GM23338 (cell line): ENCODE data around the gene BCKDK. TPM values are rescaled to one million over a fixed set of nuclear protein-coding genes. Genes with fewer than 3 reads are reported as not detected.

ENCODE experiments used
- ATAC-seq: fragments of 200-7000 bp; cut with Tn5 transposase; 3 replicates; pipeline ENCODE4 v1.9.1; 2020
- DNase-seq: peaks from one replicate; pipeline ENCODE4 v3.0.0-alpha.2; 2015; ENCODE audit warnings: low spot score
- H2AFZ ChIP-seq: fragments of 200-600 bp; sonication (generic); 2 replicates; pipeline ENCODE4 v1.8.0; 2016; ENCODE audit warnings: antibody characterized with exemption, mild to moderate bottlenecking, moderate library complexity
- H3F3A ChIP-seq: fragments of 200-600 bp; sonication (generic); replicated peaks from 2 replicates; pipeline ENCODE4 v1.8.0; 2017; ENCODE audit warnings: antibody characterized with exemption, mixed run types, low read depth
- H3K27ac ChIP-seq: fragments of 200-600 bp; sonication (generic); 2 replicates; pipeline ENCODE4 v1.6.1; 2016; ENCODE audit warnings: low read depth
- H3K27me3 ChIP-seq: fragments of 200-600 bp; sonication (generic); 2 replicates; pipeline ENCODE4 v1.8.0; 2016; ENCODE audit warnings: mild to moderate bottlenecking, mixed run types, moderate library complexity; ENCODE audit not compliant: insufficient read depth
- H3K36me3 ChIP-seq: fragments of 200-600 bp; sonication (generic); 2 replicates; pipeline ENCODE4 v1.8.0; 2016; ENCODE audit warnings: mild to moderate bottlenecking; ENCODE audit not compliant: insufficient read depth
- H3K4me1 ChIP-seq: fragments of 200-600 bp; sonication (generic); 2 replicates; pipeline ENCODE4 v1.8.0; 2016; ENCODE audit warnings: mild to moderate bottlenecking, moderate library complexity; ENCODE audit not compliant: insufficient read depth
- H3K4me2 ChIP-seq: fragments of 200-600 bp; sonication (generic); 2 replicates; pipeline ENCODE4 v1.7.1; 2017; ENCODE audit warnings: mixed run types
- H3K4me3 ChIP-seq: fragments of 200-600 bp; sonication (generic); 2 replicates; pipeline ENCODE4 v1.6.1; 2016; ENCODE audit warnings: mixed run types
- H3K79me2 ChIP-seq: fragments of 200-600 bp; sonication (generic); replicated peaks from 2 replicates; pipeline ENCODE4 v1.8.0; 2017; ENCODE audit warnings: mild to moderate bottlenecking; ENCODE audit not compliant: insufficient read depth
- H3K9me2 ChIP-seq: fragments of 200-600 bp; sonication (generic); 2 replicates; pipeline ENCODE4 v1.8.0; 2017; ENCODE audit not compliant: insufficient read depth
- H4K20me1 ChIP-seq: fragments of 200-600 bp; sonication (generic); replicated peaks from 2 replicates; pipeline ENCODE4 v1.8.0; 2017; ENCODE audit warnings: mild to moderate bottlenecking; ENCODE audit not compliant: insufficient read depth
- H3K27ac Mint-ChIP-seq: 2 replicates; pipeline ENCODE4 v1.8.0; 2020; ENCODE audit warnings: inconsistent platforms, mild to moderate bottlenecking, moderate library complexity, mixed read lengths
- H3K27me3 Mint-ChIP-seq: 3 replicates; pipeline ENCODE4 v1.8.0; 2022; ENCODE audit warnings: low read depth, mild to moderate bottlenecking, moderate library complexity, mixed read lengths, inconsistent platforms; ENCODE audit not compliant: insufficient read depth, poor library complexity
- H3K36me3 Mint-ChIP-seq: 3 replicates; pipeline ENCODE4 v1.8.0; 2021; ENCODE audit warnings: low read depth, mild to moderate bottlenecking, inconsistent platforms, moderate library complexity, mixed read lengths
- H3K4me1 Mint-ChIP-seq: 3 replicates; pipeline ENCODE4 v1.8.0; 2020; ENCODE audit warnings: mild to moderate bottlenecking, inconsistent platforms, mixed read lengths
- H3K4me3 Mint-ChIP-seq: 3 replicates; pipeline ENCODE4 v1.8.0; 2021; ENCODE audit warnings: moderate library complexity, mild to moderate bottlenecking, inconsistent platforms, mixed read lengths
- H3K9me3 Mint-ChIP-seq: 3 replicates; pipeline ENCODE4 v1.8.0; 2020; ENCODE audit warnings: moderate library complexity, mild to moderate bottlenecking, inconsistent platforms, mixed read lengths
- CREB1 ChIP-seq: fragments of 250-450 bp; sonication (Bioruptor Pico); IDR thresholded peaks from 2 replicates; pipeline ENCODE4 v1.5.0; 2020; ENCODE audit warnings: low read depth, mild to moderate bottlenecking, moderate library complexity
- EZH2 ChIP-seq: fragments of 200-600 bp; sonication (generic); IDR thresholded peaks from one replicate; pipeline ENCODE4 v1.8.0; 2017; ENCODE audit warnings: antibody characterized with exemption, mild to moderate bottlenecking, low read depth; ENCODE audit not compliant: unreplicated experiment
- JUNB ChIP-seq: IDR thresholded peaks from one replicate; pipeline ENCODE4 v1.6.1; 2016; ENCODE audit warnings: antibody characterized with exemption; ENCODE audit not compliant: unreplicated experiment
- NANOG ChIP-seq: IDR thresholded peaks from 2 replicates; pipeline ENCODE4 v1.6.1; 2016; ENCODE audit warnings: antibody characterized with exemption, borderline replicate concordance
- POLR2AphosphoS5 ChIP-seq: IDR thresholded peaks from 2 replicates; pipeline ENCODE4 v1.6.1; 2016; ENCODE audit warnings: antibody characterized with exemption, low read depth
- STAT1 ChIP-seq: IDR thresholded peaks from one replicate; pipeline ENCODE4 v1.6.1; 2016; ENCODE audit warnings: antibody characterized with exemption; ENCODE audit not compliant: unreplicated experiment
- ZNF114 ChIP-seq: fragments of 250-450 bp; sonication (Bioruptor Pico); IDR thresholded peaks from 2 replicates; pipeline ENCODE4 v1.5.0; 2020; ENCODE audit warnings: mild to moderate bottlenecking, moderate library complexity
- polyA plus RNA-seq: library from polyadenylated mRNA; unstranded; fragments of >200 nt; fragmentation: Nextera tagmentation; extraction: Ambion mirVana; gene quantifications from 2 replicates; pipeline ENCODE4 v1.2.1, GENCODE V29; 2016
- total RNA-seq: library from RNA; depleted of rRNA; stranded (reverse); fragments of >200 nt; shearing (Covaris generic); gene quantifications from 2 replicates; pipeline ENCODE4 v1.2.3, GENCODE V29; 2014
- TF ChIP-seq, protein P1 (sequence below): IDR thresholded peaks from one replicate; pipeline ENCODE4 v1.6.1; 2018; ENCODE audit warnings: antibody characterized with exemption; ENCODE audit not compliant: unreplicated experiment
- TF ChIP-seq, protein P2 (sequence below), 2 experiments: fragments of 200-600 bp in 1 of 2; sonication (generic) in 1 of 2; conservative IDR thresholded peaks; 2 replicates each; pipeline versions ENCODE4 v1.5.1 to v1.6.1; 2016 to 2017; ENCODE audit warnings: antibody characterized with exemption in 2 of 2, low read depth in 2 of 2, mild to moderate bottlenecking in 2 of 2, moderate library complexity in 1 of 2
- TF ChIP-seq, protein P3 (sequence below): fragments of 250-450 bp; sonication (Bioruptor Pico); IDR thresholded peaks from 2 replicates; pipeline ENCODE4 v1.5.0; 2020; ENCODE audit warnings: mild to moderate bottlenecking, moderate library complexity
- TF ChIP-seq, protein P4 (sequence below): IDR thresholded peaks from 2 replicates; pipeline ENCODE4 v1.6.1; 2016; ENCODE audit warnings: antibody characterized with exemption

BCKDK gene
- total and polyA plus RNA-seq, 2 experiments from 2014 or later, result 36.1 to 58.9 TPM

DNA sequence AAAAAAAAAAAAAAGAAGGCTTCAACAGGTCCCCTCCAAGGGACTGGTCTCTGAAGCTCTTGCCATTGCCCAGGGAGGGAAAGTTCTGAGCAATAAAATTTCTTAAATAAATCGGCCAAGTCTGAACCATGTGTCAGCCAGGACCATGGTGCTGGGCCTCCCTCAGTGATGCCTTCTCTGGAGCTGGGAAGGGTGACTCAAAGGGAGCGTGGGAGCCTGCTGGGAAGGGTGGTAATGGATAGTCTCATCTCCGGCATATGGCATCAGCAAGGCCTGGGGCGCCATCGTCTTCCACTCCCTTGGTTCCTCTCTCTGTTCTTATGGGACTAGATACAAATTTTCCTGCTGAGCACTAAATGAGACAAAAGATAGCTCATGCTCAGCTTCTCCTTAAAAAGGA, 15.9 kb upstream of the BCKDK start (continued):
- TF ChIP-seq, protein P1, sequence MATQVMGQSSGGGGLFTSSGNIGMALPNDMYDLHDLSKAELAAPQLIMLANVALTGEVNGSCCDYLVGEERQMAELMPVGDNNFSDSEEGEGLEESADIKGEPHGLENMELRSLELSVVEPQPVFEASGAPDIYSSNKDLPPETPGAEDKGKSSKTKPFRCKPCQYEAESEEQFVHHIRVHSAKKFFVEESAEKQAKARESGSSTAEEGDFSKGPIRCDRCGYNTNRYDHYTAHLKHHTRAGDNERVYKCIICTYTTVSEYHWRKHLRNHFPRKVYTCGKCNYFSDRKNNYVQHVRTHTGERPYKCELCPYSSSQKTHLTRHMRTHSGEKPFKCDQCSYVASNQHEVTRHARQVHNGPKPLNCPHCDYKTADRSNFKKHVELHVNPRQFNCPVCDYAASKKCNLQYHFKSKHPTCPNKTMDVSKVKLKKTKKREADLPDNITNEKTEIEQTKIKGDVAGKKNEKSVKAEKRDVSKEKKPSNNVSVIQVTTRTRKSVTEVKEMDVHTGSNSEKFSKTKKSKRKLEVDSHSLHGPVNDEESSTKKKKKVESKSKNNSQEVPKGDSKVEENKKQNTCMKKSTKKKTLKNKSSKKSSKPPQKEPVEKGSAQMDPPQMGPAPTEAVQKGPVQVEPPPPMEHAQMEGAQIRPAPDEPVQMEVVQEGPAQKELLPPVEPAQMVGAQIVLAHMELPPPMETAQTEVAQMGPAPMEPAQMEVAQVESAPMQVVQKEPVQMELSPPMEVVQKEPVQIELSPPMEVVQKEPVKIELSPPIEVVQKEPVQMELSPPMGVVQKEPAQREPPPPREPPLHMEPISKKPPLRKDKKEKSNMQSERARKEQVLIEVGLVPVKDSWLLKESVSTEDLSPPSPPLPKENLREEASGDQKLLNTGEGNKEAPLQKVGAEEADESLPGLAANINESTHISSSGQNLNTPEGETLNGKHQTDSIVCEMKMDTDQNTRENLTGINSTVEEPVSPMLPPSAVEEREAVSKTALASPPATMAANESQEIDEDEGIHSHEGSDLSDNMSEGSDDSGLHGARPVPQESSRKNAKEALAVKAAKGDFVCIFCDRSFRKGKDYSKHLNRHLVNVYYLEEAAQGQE, result no peak
- no peak for TF ChIP-seq POLR2AphosphoS5
- TF ChIP-seq EZH2, result no peak
- TF ChIP-seq ZNF114 (CRISPR knock-in tag), result no peak
- no peak for TF ChIP-seq CREB1
- TF ChIP-seq STAT1, result no peak
- TF ChIP-seq NANOG, result no peak
- TF ChIP-seq, protein P2, sequence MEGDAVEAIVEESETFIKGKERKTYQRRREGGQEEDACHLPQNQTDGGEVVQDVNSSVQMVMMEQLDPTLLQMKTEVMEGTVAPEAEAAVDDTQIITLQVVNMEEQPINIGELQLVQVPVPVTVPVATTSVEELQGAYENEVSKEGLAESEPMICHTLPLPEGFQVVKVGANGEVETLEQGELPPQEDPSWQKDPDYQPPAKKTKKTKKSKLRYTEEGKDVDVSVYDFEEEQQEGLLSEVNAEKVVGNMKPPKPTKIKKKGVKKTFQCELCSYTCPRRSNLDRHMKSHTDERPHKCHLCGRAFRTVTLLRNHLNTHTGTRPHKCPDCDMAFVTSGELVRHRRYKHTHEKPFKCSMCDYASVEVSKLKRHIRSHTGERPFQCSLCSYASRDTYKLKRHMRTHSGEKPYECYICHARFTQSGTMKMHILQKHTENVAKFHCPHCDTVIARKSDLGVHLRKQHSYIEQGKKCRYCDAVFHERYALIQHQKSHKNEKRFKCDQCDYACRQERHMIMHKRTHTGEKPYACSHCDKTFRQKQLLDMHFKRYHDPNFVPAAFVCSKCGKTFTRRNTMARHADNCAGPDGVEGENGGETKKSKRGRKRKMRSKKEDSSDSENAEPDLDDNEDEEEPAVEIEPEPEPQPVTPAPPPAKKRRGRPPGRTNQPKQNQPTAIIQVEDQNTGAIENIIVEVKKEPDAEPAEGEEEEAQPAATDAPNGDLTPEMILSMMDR (conservative IDR thresholded peaks at IDR 0.05; ENCODE audit: low read depth in 2 of 2), result no peak

DNA sequence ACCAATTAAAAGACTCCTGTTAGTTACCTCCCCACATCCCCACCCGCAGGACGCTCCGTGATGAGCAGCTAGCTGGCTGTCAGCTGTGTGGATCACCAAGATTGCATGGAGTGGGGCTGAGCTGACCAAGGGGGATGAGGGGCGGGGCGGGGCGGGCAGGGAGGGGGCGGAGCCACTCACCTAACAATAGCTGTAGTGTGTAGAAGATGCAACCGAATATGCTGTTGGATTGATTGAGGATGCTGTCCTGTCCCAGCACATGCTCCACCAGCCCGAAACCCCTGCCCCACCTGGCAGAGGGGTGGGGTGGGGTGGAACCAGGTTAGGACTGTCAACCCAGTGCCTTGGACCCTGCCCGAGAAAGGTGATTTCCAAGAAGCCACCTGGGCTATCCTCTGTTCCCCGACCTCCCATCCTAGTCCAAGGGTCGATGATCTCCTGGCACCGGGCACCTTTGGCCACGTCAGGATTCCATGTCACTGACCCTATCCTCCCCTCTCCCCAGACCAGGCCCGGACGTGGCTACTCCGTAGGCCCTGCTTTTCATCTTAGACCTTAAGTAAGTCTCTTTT, 15.0 kb upstream of the BCKDK start:
- peak overlapping the region; percentile 84 for H3K4me3 ChIP-seq
- no peaks in the 10 kb centered on the region for H4K20me1 ChIP-seq
- H3F3A ChIP-seq, result peaks cover 6% of the 10 kb centered on the region; the same call in 1 of the 2 replicates
- H3K27me3 Mint-ChIP-seq, result peaks cover 16% of the 10 kb centered on the region
- no peaks in the 10 kb centered on the region for H3K9me2 ChIP-seq
- no peak overlapping the region for H3K27ac Mint-ChIP-seq
- no peaks in the 10 kb centered on the region for H3K27me3 ChIP-seq
- H3K36me3 ChIP-seq, result no peaks in the 10 kb centered on the region
- peaks cover 28% of the 10 kb centered on the region for H3K36me3 Mint-ChIP-seq
- H3K4me1 Mint-ChIP-seq, result peaks cover 8% of the 10 kb centered on the region
- peak overlapping the region; percentile 93 for H3K4me3 Mint-ChIP-seq
- DNase-seq, result peak; percentile 51
- H3K79me2 ChIP-seq, result peaks cover 16% of the 10 kb centered on the region
- H3K4me2 ChIP-seq, result peak overlapping the region; percentile 91
- TF ChIP-seq, protein P3, sequence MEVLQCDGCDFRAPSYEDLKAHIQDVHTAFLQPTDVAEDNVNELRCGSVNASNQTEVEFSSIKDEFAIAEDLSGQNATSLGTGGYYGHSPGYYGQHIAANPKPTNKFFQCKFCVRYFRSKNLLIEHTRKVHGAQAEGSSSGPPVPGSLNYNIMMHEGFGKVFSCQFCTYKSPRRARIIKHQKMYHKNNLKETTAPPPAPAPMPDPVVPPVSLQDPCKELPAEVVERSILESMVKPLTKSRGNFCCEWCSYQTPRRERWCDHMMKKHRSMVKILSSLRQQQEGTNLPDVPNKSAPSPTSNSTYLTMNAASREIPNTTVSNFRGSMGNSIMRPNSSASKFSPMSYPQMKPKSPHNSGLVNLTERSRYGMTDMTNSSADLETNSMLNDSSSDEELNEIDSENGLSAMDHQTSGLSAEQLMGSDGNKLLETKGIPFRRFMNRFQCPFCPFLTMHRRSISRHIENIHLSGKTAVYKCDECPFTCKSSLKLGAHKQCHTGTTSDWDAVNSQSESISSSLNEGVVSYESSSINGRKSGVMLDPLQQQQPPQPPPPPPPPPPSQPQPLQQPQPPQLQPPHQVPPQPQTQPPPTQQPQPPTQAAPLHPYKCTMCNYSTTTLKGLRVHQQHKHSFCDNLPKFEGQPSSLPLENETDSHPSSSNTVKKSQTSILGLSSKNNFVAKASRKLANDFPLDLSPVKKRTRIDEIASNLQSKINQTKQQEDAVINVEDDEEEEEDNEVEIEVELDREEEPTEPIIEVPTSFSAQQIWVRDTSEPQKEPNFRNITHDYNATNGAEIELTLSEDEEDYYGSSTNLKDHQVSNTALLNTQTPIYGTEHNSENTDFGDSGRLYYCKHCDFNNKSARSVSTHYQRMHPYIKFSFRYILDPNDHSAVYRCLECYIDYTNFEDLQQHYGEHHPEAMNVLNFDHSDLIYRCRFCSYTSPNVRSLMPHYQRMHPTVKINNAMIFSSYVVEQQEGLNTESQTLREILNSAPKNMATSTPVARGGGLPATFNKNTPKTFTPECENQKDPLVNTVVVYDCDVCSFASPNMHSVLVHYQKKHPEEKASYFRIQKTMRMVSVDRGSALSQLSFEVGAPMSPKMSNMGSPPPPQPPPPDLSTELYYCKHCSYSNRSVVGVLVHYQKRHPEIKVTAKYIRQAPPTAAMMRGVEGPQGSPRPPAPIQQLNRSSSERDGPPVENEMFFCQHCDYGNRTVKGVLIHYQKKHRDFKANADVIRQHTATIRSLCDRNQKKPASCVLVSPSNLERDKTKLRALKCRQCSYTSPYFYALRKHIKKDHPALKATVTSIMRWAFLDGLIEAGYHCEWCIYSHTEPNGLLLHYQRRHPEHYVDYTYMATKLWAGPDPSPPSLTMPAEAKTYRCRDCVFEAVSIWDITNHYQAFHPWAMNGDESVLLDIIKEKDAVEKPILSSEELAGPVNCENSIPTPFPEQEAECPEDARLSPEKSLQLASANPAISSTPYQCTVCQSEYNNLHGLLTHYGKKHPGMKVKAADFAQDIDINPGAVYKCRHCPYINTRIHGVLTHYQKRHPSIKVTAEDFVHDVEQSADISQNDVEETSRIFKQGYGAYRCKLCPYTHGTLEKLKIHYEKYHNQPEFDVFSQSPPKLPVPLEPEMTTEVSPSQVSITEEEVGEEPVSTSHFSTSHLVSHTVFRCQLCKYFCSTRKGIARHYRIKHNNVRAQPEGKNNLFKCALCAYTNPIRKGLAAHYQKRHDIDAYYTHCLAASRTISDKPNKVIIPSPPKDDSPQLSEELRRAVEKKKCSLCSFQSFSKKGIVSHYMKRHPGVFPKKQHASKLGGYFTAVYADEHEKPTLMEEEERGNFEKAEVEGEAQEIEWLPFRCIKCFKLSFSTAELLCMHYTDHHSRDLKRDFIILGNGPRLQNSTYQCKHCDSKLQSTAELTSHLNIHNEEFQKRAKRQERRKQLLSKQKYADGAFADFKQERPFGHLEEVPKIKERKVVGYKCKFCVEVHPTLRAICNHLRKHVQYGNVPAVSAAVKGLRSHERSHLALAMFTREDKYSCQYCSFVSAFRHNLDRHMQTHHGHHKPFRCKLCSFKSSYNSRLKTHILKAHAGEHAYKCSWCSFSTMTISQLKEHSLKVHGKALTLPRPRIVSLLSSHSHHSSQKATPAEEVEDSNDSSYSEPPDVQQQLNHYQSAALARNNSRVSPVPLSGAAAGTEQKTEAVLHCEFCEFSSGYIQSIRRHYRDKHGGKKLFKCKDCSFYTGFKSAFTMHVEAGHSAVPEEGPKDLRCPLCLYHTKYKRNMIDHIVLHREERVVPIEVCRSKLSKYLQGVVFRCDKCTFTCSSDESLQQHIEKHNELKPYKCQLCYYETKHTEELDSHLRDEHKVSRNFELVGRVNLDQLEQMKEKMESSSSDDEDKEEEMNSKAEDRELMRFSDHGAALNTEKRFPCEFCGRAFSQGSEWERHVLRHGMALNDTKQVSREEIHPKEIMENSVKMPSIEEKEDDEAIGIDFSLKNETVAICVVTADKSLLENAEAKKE (CRISPR knock-in tag), result no peak
- TF ChIP-seq ZNF114 (CRISPR knock-in tag) (no peak), NANOG (no peak), JUNB (no peak), POLR2AphosphoS5 (no peak), STAT1 (no peak)
- TF ChIP-seq, protein P4, sequence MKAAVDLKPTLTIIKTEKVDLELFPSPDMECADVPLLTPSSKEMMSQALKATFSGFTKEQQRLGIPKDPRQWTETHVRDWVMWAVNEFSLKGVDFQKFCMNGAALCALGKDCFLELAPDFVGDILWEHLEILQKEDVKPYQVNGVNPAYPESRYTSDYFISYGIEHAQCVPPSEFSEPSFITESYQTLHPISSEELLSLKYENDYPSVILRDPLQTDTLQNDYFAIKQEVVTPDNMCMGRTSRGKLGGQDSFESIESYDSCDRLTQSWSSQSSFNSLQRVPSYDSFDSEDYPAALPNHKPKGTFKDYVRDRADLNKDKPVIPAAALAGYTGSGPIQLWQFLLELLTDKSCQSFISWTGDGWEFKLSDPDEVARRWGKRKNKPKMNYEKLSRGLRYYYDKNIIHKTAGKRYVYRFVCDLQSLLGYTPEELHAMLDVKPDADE, result no peak
- H3K27ac ChIP-seq, result no peak overlapping the region
- peaks cover 7% of the 10 kb centered on the region; the same call in 1 of the 2 replicates for H3K4me1 ChIP-seq
- no peak overlapping the region for H2AFZ ChIP-seq
- H3K9me3 Mint-ChIP-seq, result peaks cover 5% of the 10 kb centered on the region; the same call in 2 of the 3 replicates
- ATAC-seq, result peak; percentile 15
